NCI-H748 treated with DMSO at 0.1 percent for 48 hours (cell line): ENCODE results near the gene CALN1.

Source experiments
- DNase-seq: peaks from one replicate; lab custom pipeline; 2025; lab: John Stamatoyannopoulos, UW

Gene CALN1

GRCh38 chr7:72182036-72182435 lies 230.1 kb downstream of the CALN1 start:
- DNase-seq, result no peak

DNA sequence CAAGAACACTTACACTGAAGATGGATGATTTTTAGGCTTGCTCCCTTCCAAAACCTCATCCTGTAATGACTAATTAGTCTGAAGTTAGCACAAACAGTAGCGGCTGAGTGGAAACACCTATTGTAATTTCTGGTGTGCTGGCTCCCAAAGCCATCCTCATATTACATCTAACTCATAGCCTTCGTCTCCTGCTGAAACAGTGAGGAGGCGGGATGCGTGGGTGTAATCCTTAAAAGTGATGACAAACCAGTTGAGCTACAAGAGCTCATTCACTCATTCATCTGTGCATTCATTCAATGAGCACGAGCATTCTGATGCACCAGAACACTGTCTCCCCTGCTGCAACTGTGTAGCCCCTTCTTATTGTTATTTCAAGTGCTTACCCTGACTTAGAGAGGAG lies 235.3 kb downstream of the CALN1 start:
- no peak for DNase-seq

- no peak for DNase-seq
Observed at GRCh38 chr7:72170475-72170874, 241.7 kb downstream of the CALN1 start.

- no peak for DNase-seq
Observed at GRCh38 chr7:72163271-72163670, 248.9 kb downstream of the CALN1 start.

- no peak for DNase-seq
Observed at GRCh38 chr7:72161534-72161933, 250.6 kb downstream of the CALN1 start.

- no peak for DNase-seq
Observed at GRCh38 chr7:72159911-72160310, 252.2 kb downstream of the CALN1 start.

DNA sequence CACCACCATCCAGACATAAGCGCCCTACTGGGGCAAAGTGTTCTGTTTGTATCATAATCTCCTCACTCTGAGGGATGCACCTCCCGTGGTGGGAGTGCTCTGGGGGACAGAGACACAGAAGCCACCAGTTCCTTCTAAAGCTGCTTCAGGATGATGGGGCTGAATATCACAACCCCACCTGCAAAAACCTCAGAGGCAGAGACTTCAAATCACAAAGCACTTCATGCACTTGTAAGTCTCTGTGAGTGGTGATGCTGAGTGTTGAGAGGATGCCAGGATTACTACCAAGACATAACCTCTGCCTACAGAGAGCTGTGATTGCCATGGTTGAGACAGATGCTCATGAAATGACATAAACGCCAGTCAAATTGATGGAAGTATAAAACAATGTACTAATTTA lies 255.5 kb downstream of the CALN1 start:
- DNase-seq, result no peak

GRCh38 chr7:72153132-72153512 lies 259.0 kb downstream of the CALN1 start:
- DNase-seq, result no peak

GRCh38 chr7:72152161-72153131 lies 259.7 kb downstream of the CALN1 start:
- no peak for DNase-seq

DNA sequence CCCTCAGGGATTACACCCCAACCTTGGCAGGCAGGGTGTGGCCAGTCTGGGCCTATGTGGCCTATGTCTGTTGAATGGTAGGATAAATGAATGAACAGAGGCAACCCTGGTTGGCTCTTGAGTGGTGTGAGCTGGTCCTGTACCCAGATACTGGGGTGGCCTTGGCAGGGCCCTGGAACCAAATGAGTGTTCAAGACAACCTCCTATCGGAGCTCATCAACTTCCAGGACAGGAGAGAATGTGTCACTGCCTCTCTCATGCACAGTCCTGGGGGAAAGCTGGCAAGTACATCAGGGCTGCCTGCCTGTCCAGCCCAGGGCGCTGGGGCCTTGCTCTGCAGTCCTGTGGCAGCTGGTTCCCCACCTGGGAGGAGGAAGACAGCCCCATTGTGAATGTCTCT lies 271.6 kb downstream of the CALN1 start:
- DNase-seq, result no peak

DNA sequence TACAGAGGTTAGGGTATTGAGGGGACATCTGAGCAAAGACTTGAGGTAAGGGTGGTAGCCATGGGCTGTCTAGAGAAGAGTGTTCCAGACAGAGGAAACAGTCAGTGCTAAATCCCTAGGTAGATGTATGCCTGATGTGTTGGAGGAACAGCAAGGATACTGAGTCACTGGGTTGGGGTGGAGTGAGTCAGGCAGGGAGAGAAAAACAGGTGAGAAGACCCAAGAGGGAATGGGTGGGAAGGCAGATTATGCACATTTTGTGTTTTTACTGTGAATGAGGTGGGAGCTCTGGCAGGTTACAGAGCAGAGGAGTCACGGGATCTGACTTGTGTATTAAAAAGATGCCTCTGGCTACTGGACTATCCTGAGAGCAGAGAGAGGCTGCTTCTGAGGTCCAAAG lies 285.0 kb downstream of the CALN1 start:
- no peak for DNase-seq

DNA sequence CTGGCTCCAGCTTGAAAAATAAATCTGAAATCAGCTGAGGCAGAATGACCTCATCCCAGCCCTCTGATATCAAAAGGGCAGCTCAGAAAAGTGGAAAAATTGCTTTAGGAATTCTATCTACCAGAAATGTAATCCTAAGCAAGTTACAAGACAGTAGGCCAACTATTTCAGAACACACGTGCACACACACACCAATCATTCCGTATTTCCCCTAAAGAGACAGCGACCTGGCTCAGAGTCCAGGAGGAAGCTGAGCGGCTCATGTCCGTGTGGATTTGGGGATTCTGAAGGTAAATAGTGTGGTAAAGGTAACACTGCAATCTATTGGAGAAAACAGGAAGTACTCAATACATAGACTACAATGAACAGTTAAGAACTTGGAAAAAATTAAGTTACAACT lies 288.2 kb downstream of the CALN1 start:
- DNase-seq, result no peak

DNA sequence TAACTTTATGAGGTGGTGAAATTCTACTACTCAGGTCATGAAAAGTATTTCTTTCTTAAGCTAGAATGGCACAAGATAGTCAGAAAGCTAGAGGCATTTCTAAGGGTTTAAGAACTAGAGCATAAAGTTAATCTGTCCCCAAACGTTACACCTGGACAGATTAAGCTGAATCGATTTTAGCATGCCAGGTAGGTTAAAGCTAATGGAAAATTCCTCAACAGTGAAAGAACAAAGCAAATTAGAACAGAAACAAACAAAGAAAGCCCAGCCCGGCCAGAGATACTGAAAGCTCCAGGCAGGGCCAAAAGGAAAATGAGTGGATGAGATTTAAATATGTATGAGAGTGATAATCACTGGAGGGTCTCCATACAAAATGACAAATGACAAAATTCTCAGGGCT lies 293.8 kb downstream of the CALN1 start:
- DNase-seq, result no peak

DNA sequence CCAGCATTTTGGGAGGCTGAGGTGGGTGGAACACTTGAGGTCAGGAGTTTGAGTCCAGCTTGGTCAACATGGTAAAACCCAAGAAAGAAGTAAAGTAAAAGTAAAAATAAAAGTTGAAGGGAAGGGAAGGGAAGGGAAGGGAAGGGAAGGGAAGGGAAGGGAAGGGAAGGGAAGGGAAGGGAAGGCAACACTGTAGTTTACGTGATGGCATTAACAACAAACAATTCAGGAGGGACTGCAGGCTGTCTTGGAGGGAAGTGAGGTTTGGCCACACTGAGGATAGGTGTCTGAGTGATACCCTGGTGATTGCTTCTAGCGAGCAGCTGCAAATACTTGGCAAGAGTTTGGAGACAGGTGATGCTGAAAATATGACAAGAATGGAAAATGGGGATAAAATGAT lies 298.0 kb downstream of the CALN1 start:
- no peak for DNase-seq

GRCh38 chr7:72112992-72113391 lies 299.1 kb downstream of the CALN1 start:
- DNase-seq, result no peak

DNA sequence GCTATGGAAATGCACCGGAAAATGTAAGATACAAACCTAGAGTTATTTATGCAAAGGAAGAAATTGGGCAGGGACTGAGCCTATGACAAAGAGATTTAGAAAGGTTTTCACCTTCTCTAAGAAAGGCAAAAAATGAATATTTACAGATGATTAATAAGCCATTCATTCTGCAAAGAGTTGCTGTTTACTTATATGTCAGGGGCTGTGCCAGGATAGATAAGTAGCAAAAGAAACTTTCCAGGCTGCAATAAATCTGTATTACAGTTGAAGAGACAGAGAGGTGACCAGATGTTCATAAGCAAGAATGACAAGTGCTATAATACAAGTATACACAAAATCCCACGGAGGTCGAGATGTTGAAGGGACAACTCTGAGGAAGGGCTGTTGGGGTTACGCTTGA lies 299.6 kb downstream of the CALN1 start:
- DNase-seq, result no peak

GRCh38 chr7:72111086-72111485 lies 301.1 kb downstream of the CALN1 start:
- DNase-seq, result no peak

DNA sequence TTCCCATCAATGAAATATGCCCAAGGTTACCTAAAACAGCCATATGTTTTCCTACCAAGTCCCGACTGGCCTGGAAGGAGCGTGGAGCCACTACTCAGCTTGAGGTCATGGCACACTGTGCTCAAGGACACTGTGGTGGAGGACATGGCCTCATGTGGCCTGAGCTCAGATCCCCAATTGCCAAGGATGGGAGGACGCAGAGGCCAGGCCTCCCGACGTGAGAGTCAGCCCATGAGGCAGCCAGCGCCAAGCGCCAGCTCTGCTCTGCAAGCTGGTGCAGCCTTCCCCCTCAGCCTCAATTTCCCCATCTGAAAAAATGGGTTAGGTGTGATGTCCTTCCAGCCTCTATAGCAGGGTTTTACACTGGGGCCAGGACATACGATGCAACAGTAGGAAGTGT lies 302.6 kb downstream of the CALN1 start:
- no peak for DNase-seq

- DNase-seq, result no peak
Observed at GRCh38 chr7:72106405-72106804, 305.7 kb downstream of the CALN1 start.

DNA sequence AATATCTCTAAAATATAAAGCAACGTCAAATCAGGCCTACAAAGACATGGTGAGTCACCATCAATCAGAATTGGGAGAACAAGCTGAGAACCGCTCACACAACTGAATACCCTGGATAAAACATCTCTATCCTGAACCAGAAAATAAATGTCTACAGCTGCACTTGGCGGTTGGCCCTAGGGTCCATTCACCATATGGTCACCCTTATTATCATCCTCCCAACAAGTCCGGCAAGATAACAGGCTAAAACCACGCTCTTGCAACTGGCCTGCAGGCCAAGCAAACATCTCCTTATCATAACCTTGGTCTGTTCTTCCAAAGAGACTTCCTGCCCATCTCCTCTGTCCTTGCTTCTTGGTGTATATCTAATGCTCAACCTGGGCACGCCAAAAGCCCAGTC lies 310.7 kb downstream of the CALN1 start:
- no peak for DNase-seq

DNA sequence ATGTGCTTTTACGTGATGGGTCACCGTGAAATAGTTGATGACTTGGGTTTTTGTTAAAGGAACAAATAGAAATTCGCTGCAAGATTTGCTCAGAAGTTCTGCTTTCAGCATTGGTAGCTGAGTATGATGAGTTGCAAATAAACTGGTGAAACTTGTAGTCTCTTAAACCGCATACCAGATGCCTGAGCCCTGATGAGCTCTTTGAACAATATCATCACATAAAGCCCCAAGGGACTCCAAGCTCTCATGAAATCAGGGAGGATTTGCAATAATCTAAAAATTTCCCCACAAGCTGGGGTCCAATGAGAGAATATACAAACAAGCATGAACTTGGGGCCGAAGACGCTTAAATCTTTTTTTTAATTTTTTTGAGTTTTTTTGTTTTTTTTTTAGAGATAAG lies 312.4 kb downstream of the CALN1 start:
- no peak for DNase-seq

DNA sequence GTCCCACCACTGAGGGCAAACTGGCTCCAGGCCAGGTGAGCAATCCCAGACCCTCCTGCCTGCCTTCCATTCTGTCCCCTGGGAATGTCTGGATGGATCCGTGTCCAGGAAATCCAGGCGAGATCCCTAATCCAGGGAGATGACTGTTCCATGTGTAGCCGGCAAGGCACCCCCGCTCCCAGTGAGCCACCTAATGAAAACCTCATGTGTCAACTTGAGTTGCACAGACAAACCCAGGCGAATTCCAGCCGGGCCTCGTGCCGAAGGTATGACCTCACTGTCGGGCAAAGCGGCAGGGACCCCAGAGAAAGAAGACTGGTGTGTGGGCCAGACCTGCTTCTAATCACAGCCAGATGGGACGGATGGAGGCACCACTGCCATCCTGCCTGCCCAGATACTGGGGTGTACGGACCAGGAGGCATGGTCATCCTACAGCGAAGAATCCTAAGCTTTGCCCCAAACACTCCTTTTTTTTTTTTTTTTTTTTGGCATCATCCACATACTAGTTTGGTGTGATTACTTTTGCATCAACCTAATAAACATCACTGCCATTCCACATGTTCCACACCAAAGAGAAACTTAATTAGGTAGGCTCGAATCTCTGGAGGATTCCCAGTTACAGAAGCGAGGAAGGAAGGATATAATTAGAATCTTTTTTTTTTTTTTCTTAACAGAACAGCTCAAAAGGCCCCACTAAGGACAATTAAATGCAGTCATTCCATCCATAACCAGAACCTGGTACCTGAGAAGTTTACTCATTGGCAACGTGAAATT lies 313.1 kb downstream of the CALN1 start:
- no peak for DNase-seq

DNA sequence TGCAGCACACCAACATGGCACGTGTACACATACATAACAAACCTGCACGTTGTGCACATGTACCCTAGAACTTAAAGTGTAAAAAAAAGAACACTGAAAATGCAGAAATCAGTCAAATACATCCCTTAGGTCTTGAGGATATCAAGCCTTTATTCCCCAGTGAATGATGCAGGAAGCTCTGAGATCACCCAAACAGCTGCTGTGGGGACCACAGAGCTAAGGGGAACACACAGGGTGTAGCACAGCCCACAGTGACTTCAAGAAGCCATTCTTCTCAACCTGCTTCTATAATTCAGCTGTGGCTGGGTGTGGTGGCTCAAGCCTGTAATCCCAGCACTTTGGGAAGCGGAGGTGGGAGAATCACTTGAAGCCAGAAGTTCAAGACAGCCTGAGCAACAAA lies 314.9 kb downstream of the CALN1 start:
- no peak for DNase-seq
